Measurements from ENCODE around the gene USP47. TPM values are rescaled to one million over a fixed set of nuclear protein-coding genes. Genes with fewer than 3 reads are reported as not detected.

The USP47 gene
- total and polyA plus RNA-seq, 2 of the 13 experiments (the other 11 are each of a cell fraction or from before 2014, with no cell fraction given): 12.2 to 52.7 TPM

DNA sequence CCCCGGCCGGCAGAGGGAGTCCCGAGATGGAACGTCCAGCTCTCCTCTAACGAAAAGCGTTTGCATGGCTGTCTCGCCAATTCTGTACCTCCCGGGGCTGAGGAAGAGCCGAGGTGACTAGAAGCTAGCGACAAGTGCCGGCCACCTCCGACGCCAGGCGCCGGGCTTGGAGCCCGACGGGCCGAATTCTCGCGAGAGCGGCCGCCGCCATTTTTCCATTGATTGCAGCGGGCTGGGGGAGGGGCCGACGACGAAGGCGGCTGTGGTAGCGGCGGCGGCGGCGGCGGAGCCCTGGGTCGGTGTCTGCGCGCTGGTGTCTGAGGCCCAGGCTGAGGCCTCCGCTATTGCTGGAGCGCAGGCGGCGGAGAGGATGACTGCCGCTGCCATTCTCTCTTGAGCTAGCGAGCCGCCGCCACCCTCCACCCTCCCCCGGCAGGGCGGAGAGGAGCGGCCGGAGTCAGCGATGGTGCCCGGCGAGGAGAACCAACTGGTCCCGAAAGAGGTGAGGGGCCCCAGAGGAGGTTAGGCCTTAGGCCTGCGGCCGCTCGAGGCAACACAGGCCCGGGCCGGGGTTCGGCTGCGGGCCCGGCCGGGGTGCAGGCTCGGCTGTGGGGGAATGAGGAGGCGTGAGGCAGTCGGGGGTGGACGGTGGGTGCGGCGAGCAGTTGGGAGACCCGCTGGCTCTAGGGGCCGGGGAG lies at the start of gene USP47 (continued):
- TF ChIP-seq FOXK1 (CRISPR knock-in tag; IDR thresholded peaks at IDR 0.05; ENCODE audit: borderline replicate concordance, low read depth): no peak
- no peak for TF ChIP-seq ZNF562 (CRISPR knock-in tag; IDR thresholded peaks at IDR 0.05; ENCODE audit: borderline replicate concordance)

DNA sequence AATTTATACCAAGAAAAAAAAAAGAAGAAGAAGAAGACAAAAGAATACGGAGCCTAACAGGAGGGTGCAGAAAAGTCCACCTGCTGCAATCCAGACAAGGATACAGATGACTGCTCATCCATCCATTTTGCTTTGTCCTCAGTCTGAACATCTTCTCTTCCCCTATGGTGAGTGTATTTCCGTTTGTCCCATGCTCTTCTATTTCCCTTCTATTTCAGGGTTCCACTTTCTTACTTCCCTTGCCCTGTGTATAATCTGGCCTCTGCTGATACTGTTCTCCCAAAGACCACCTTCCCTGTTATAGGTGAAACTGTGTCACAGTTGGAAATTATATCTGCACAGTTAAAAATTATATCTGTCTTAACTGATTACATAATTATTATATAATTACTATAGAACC lies 48.7 kb upstream of the USP47 start:
- in situ Hi-C loops (cut with HindIII; ENCODE audit: extremely low pct_ligation_motif_present, low pct_unique_long_range_greater_than_20kb): loop anchor here (10.0 to 25.0 kb wide), 3 partner anchors 252 to 1018 kb away; no protein-coding TSS in a partner anchor
- no peak for FAIRE-seq

More for the DNA sequence above, 48.7 kb upstream of the USP47 start:
- ATAC-seq: no peak
- WGBS (ENCODE audit: low lambda C conversion rate): 5% methylated on average over 2 of the region's 2 CpGs
- Histone ChIP-seq H3K36me3 (replicated peaks in 1 of 2; ENCODE audit: control insufficient read depth in 1 of 2, insufficient read depth in 2 of 2, low read length in 2 of 2) (no peaks in the 10 kb centered on the region), H3K4me1 (ENCODE audit: insufficient read depth, low read length) (no peaks in the 10 kb centered on the region), H3K9ac (ENCODE audit: insufficient read depth, low read depth, low read length) (no peak overlapping the region), H3K9me3 (ENCODE audit: low read length) (no peaks in the 10 kb centered on the region), H3K27me3 (ENCODE audit: control insufficient read depth in 1 of 2, insufficient read depth in 2 of 2, low read length in 2 of 2) (no peaks in the 10 kb centered on the region), H3K4me3 (replicated peaks in 1 of 3; ENCODE audit: insufficient read depth in 1 of 3, low read depth in 2 of 3, low read length in 3 of 3) (no peak overlapping the region), H4K20me1 (ENCODE audit: insufficient read depth, low read length) (no peaks in the 10 kb centered on the region), H2AFZ (ENCODE audit: low read length) (no peak overlapping the region), H3K27ac (ENCODE audit: extremely low read length, insufficient read depth, low read length) (no peak overlapping the region), H3K79me2 (ENCODE audit: insufficient read depth, low read length) (no peaks in the 10 kb centered on the region), H3K4me2 (ENCODE audit: low read depth, low read length) (no peak overlapping the region)
- ChIA-PET CTCF (ENCODE audit: low intra/inter-chr PET ratio, low total read pairs) (no interaction called here), POLR2A (no interaction called here)
- intact Hi-C loops (cut with micrococcal nuclease; ENCODE audit: unreplicated experiment): no loop called here
- BruUV-seq (replicated peaks): no TSS peak
- DNase-seq (ENCODE audit: low spot score): no peak
- TF ChIP-seq EP300 (IDR thresholded peaks at IDR 0.05; ENCODE audit: low read depth in 2 of 2, low read length in 2 of 2) (no peak), EP300 (CRISPR knock-in tag; IDR thresholded peaks at IDR 0.05; ENCODE audit: borderline replicate concordance) (no peak), DPF2 (CRISPR knock-in tag; IDR thresholded peaks at IDR 0.05; ENCODE audit: borderline replicate concordance, low read depth) (no peak), HNRNPH1 (optimal IDR thresholded peaks at IDR 0.05; ENCODE audit: low read depth, low read length) (no peak), RFX3 (CRISPR knock-in tag; IDR thresholded peaks at IDR 0.05) (no peak), CCAR2 (optimal IDR thresholded peaks at IDR 0.05; ENCODE audit: low read depth, low read length) (no peak), ZNF33B (CRISPR knock-in tag; IDR thresholded peaks at IDR 0.05) (no peak), ZNF670 (CRISPR knock-in tag; IDR thresholded peaks at IDR 0.05; ENCODE audit: borderline replicate concordance) (no peak), ZNF143 (CRISPR knock-in tag; IDR thresholded peaks at IDR 0.05) (no peak)
- TF ChIP-seq, protein P1, sequence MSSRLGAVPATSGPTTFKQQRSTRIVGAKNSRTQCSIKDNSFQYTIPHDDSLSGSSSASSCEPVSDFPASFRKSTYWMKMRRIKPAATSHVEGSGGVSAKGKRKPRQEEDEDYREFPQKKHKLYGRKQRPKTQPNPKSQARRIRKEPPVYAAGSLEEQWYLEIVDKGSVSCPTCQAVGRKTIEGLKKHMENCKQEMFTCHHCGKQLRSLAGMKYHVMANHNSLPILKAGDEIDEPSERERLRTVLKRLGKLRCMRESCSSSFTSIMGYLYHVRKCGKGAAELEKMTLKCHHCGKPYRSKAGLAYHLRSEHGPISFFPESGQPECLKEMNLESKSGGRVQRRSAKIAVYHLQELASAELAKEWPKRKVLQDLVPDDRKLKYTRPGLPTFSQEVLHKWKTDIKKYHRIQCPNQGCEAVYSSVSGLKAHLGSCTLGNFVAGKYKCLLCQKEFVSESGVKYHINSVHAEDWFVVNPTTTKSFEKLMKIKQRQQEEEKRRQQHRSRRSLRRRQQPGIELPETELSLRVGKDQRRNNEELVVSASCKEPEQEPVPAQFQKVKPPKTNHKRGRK (CRISPR knock-in tag; IDR thresholded peaks at IDR 0.05): no peak
- TF ChIP-seq, protein P2, sequence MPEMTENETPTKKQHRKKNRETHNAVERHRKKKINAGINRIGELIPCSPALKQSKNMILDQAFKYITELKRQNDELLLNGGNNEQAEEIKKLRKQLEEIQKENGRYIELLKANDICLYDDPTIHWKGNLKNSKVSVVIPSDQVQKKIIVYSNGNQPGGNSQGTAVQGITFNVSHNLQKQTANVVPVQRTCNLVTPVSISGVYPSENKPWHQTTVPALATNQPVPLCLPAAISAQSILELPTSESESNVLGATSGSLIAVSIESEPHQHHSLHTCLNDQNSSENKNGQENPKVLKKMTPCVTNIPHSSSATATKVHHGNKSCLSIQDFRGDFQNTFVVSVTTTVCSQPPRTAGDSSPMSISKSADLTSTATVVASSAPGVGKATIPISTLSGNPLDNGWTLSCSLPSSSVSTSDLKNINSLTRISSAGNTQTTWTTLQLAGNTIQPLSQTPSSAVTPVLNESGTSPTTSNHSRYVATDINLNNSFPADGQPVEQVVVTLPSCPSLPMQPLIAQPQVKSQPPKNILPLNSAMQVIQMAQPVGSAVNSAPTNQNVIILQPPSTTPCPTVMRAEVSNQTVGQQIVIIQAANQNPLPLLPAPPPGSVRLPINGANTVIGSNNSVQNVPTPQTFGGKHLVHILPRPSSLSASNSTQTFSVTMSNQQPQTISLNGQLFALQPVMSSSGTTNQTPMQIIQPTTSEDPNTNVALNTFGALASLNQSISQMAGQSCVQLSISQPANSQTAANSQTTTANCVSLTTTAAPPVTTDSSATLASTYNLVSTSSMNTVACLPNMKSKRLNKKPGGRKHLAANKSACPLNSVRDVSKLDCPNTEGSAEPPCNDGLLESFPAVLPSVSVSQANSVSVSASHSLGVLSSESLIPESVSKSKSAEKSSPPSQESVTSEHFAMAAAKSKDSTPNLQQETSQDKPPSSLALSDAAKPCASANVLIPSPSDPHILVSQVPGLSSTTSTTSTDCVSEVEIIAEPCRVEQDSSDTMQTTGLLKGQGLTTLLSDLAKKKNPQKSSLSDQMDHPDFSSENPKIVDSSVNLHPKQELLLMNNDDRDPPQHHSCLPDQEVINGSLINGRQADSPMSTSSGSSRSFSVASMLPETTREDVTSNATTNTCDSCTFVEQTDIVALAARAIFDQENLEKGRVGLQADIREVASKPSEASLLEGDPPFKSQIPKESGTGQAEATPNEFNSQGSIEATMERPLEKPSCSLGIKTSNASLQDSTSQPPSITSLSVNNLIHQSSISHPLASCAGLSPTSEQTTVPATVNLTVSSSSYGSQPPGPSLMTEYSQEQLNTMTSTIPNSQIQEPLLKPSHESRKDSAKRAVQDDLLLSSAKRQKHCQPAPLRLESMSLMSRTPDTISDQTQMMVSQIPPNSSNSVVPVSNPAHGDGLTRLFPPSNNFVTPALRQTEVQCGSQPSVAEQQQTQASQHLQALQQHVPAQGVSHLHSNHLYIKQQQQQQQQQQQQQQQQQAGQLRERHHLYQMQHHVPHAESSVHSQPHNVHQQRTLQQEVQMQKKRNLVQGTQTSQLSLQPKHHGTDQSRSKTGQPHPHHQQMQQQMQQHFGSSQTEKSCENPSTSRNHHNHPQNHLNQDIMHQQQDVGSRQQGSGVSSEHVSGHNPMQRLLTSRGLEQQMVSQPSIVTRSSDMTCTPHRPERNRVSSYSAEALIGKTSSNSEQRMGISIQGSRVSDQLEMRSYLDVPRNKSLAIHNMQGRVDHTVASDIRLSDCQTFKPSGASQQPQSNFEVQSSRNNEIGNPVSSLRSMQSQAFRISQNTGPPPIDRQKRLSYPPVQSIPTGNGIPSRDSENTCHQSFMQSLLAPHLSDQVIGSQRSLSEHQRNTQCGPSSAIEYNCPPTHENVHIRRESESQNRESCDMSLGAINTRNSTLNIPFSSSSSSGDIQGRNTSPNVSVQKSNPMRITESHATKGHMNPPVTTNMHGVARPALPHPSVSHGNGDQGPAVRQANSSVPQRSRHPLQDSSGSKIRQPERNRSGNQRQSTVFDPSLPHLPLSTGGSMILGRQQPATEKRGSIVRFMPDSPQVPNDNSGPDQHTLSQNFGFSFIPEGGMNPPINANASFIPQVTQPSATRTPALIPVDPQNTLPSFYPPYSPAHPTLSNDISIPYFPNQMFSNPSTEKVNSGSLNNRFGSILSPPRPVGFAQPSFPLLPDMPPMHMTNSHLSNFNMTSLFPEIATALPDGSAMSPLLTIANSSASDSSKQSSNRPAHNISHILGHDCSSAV (CRISPR knock-in tag; IDR thresholded peaks at IDR 0.05; ENCODE audit: borderline replicate concordance): no peak
